ENCODE data around the gene AFAP1L1.

- TF ChIP-seq CTCF (IDR thresholded peaks at IDR 0.05) (peak in 3 of 4 experiments; percentile 92 to 96 (median 95)), EP300 (IDR thresholded peaks at IDR 0.05) (peak in 2 of 4 donors; percentile 31 to 47), POLR2A (IDR thresholded peaks at IDR 0.05) (no peak), POLR2AphosphoS5 (IDR thresholded peaks at IDR 0.05) (peak; percentile 54 to 81 (median 74))
Observed at GRCh38 chr5:149381986-149382338, 110.3 kb downstream of the AFAP1L1 start.
